K562 (cell line): Measurements from ENCODE around the gene ACYP2. TPM values are rescaled to one million over a fixed set of nuclear protein-coding genes. Genes with fewer than 3 reads are reported as not detected.

Source experiments
- ATF1 ChIP-seq, 2 experiments: fragments of 450-650 bp in 1 of 2; IDR thresholded peaks; 2 replicates each; pipeline ENCODE4 v1.6.1; 2016; ENCODE audit warnings: missing compliant biosample characterization in 1 of 2, missing genetic modification characterization in 1 of 2
- BCOR ChIP-seq: fragments of 450-650 bp; IDR thresholded peaks from 2 replicates; pipeline ENCODE4 v1.6.1; 2016
- BHLHE40 ChIP-seq: IDR thresholded peaks from 2 replicates; pipeline ENCODE4 v1.6.1; 2011; ENCODE audit warnings: low read length, improper control_type of control experiment
- DLX4 ChIP-seq: fragments of 250-450 bp; sonication (Bioruptor Pico); IDR thresholded peaks from 2 replicates; pipeline ENCODE4 v1.6.1; 2021; ENCODE audit warnings: mild to moderate bottlenecking
- FOXJ2 ChIP-seq: fragments of 200-800 bp; sonication (Bioruptor generic); IDR thresholded peaks from 2 replicates; pipeline ENCODE4 v1.6.1; 2016; ENCODE audit warnings: missing genetic modification characterization, missing compliant biosample characterization
- FOXK2 ChIP-seq, 2 experiments: fragments of 450-650 bp; IDR thresholded peaks in 1 of 2; conservative IDR thresholded peaks in 1 of 2; 2 replicates each; pipeline ENCODE4 v1.6.1; 2016; ENCODE audit warnings: low read depth in 2 of 2, mild to moderate bottlenecking in 1 of 2
- GTF2E2 ChIP-seq: fragments of 200-800 bp; sonication (Bioruptor generic); IDR thresholded peaks from 2 replicates; pipeline ENCODE4 v1.6.1; 2016; ENCODE audit warnings: missing genetic modification characterization, missing compliant biosample characterization
- HES1 ChIP-seq: fragments of 450-650 bp; IDR thresholded peaks from 2 replicates; pipeline ENCODE4 v1.6.1; 2016; ENCODE audit warnings: low read depth, mild to moderate bottlenecking, moderate library complexity
- NELFE ChIP-seq: IDR thresholded peaks from 2 replicates; pipeline ENCODE4 v1.6.1; 2011; ENCODE audit warnings: mild to moderate bottlenecking; ENCODE audit not compliant: insufficient read depth, insufficient read length
- NFIC ChIP-seq: fragments of 450-650 bp; IDR thresholded peaks from 2 replicates; pipeline ENCODE4 v1.6.1; 2017; ENCODE audit warnings: mild to moderate bottlenecking, inconsistent platforms
- NUFIP1 ChIP-seq: fragments of 450-650 bp; IDR thresholded peaks from 2 replicates; pipeline ENCODE4 v1.6.1; 2018; ENCODE audit not compliant: partially characterized antibody
- RCOR1 ChIP-seq, 2 experiments: IDR thresholded peaks; 2 replicates each; pipeline ENCODE4 v1.6.1; 2012; ENCODE audit warnings: low read depth in 2 of 2, low read length in 2 of 2, borderline replicate concordance in 1 of 2, improper control_type of control experiment in 1 of 2
- TCF7L2 ChIP-seq: fragments of 150-350 bp; IDR thresholded peaks from 2 replicates; pipeline ENCODE4 v1.6.1; 2016; ENCODE audit warnings: low read depth, mild to moderate bottlenecking, low read length, moderate library complexity
- TFAM ChIP-seq: fragments of 250-450 bp; sonication (Bioruptor Pico); conservative IDR thresholded peaks from 2 replicates; pipeline ENCODE4 v1.5.0; 2021; ENCODE audit warnings: mild to moderate bottlenecking, moderate library complexity
- TGIF2 ChIP-seq: sonication (generic); formaldehyde crosslinking; IDR thresholded peaks from 2 replicates; pipeline ENCODE4 v1.8.1; 2022; ENCODE audit warnings: mild to moderate bottlenecking, missing genetic modification reagents, moderate library complexity
- TRIM28 ChIP-seq: fragments of 450-650 bp; IDR thresholded peaks from 2 replicates; pipeline ENCODE4 v1.6.1; 2017
- ZC3H11A ChIP-seq: IDR thresholded peaks from 2 replicates; pipeline ENCODE4 v1.6.1; 2012; ENCODE audit warnings: low read depth, low read length, improper control_type of control experiment
- ZNF197 ChIP-seq: fragments of 200-800 bp; sonication (Bioruptor generic); IDR thresholded peaks from 2 replicates; pipeline ENCODE4 v1.6.1; 2016; ENCODE audit warnings: low read depth, missing genetic modification characterization, missing compliant biosample characterization
- ZNF584 ChIP-seq: fragments of 200-800 bp; sonication (Bioruptor generic); IDR thresholded peaks from 2 replicates; pipeline ENCODE4 v1.6.1; 2016; ENCODE audit warnings: low read depth, mild to moderate bottlenecking, missing genetic modification characterization, missing compliant biosample characterization
- ZNF707 ChIP-seq: fragments of 250-450 bp; sonication (Bioruptor Pico); conservative IDR thresholded peaks from 2 replicates; pipeline ENCODE4 v1.8.0; 2022; ENCODE audit warnings: inconsistent platforms, mild to moderate bottlenecking, moderate library complexity
- polyA plus RNA-seq, 8 experiments: library from polyadenylated mRNA; depleted of rRNA in 4 of 8; stranded (reverse) in 5 of 8; unstranded in 3 of 8; fragments of >200 nt; fragmentation: Nextera tagmentation in 2 of 8; fragmentation: Illumina TruSeq in 1 of 8; extraction: Ambion mirVana in 2 of 8; extraction: Trizol in 1 of 8; gene quantifications; 2 replicates each; pipeline versions ENCODE4 v1.2.1 to v1.2.3, GENCODE V29; 2011 to 2014; ENCODE audit warnings: inconsistent platforms in 1 of 8, missing spikeins in 1 of 8
- total RNA-seq, 7 experiments: library from RNA; depleted of rRNA in 6 of 7; stranded (reverse); fragments of >200 nt in 6 of 7; fragmentation: Illumina TruSeq in 2 of 7; extraction: Trizol in 2 of 7; gene quantifications; 2 replicates each; pipeline versions ENCODE4 v1.2.1 to v1.2.3, GENCODE V29; 2011 to 2021; ENCODE audit warnings: low replicate concordance in 1 of 7
- TF ChIP-seq, protein P1 (sequence below), 2 experiments: fragments of 450-650 bp; conservative IDR thresholded peaks; 2 replicates each; pipeline ENCODE4 v1.6.1; 2017; ENCODE audit warnings: mild to moderate bottlenecking in 2 of 2, moderate library complexity in 2 of 2
- TF ChIP-seq, protein P2 (sequence below): fragments of 250-450 bp; sonication (Bioruptor Pico); IDR thresholded peaks from 2 replicates; pipeline ENCODE4 v1.5.1; 2021; ENCODE audit warnings: mild to moderate bottlenecking
- TF ChIP-seq, protein P3 (sequence below): fragments of 250-450 bp; sonication (Bioruptor Pico); IDR thresholded peaks from 2 replicates; pipeline ENCODE4 v1.4.0; 2020

Gene ACYP2
- total and polyA plus RNA-seq, 9 of the 15 experiments (the other 6 are each of a cell fraction or from before 2014, with no cell fraction given) = 1.0 to 4.1 (median 2.0) TPM

GRCh38 chr2:54077088-54077900 lies 38.1 kb upstream of the ACYP2 start (continued):
- 0 out of 2 replicates have a peak, but pooled peaks have one; percentile 8 for TF ChIP-seq HES1
- peak; percentile 99 for TF ChIP-seq TRIM28
- TF ChIP-seq BCOR = 0 out of 2 replicates have a peak, but pooled peaks have one; percentile 10
- peak in 1 of 2 experiments; percentile 82; a peak in 3 of 4 replicates for TF ChIP-seq RCOR1 (IDR thresholded peaks at IDR 0.05; ENCODE audit: borderline replicate concordance in 1 of 2, low read depth in 2 of 2, low read length in 2 of 2)
- no peak for TF ChIP-seq FOXJ2
- TF ChIP-seq GTF2E2 (tag) = 0 out of 2 replicates have a peak, but pooled peaks have one; percentile 21
- peak; percentile 89 to 92 for TF ChIP-seq FOXK2 (conservative IDR thresholded peaks at IDR 0.05 in 1 of 2, IDR thresholded peaks at IDR 0.05 in 1 of 2; ENCODE audit: low read depth in 2 of 2)
- TF ChIP-seq, protein P1, sequence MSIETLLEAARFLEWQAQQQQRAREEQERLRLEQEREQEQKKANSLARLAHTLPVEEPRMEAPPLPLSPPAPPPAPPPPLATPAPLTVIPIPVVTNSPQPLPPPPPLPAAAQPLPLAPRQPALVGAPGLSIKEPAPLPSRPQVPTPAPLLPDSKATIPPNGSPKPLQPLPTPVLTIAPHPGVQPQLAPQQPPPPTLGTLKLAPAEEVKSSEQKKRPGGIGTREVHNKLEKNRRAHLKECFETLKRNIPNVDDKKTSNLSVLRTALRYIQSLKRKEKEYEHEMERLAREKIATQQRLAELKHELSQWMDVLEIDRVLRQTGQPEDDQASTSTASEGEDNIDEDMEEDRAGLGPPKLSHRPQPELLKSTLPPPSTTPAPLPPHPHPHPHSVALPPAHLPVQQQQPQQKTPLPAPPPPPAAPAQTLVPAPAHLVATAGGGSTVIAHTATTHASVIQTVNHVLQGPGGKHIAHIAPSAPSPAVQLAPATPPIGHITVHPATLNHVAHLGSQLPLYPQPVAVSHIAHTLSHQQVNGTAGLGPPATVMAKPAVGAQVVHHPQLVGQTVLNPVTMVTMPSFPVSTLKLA (conservative IDR thresholded peaks at IDR 0.05) = peak in 1 of 2 experiments; percentile 56; a peak in 3 of 4 replicates
- TF ChIP-seq TGIF2 (CRISPR knock-in tag) = no peak
- no peak for TF ChIP-seq DLX4
- TF ChIP-seq, protein P2, sequence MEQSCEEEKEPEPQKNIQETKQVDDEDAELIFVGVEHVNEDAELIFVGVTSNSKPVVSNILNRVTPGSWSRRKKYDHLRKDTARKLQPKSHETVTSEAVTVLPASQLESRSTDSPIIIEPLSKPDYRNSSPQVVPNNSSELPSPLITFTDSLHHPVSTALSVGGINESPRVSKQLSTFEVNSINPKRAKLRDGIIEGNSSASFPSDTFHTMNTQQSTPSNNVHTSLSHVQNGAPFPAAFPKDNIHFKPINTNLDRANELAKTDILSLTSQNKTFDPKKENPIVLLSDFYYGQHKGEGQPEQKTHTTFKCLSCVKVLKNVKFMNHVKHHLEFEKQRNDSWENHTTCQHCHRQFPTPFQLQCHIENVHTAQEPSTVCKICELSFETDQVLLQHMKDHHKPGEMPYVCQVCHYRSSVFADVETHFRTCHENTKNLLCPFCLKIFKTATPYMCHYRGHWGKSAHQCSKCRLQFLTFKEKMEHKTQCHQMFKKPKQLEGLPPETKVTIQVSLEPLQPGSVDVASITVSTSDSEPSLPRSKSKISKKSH (CRISPR knock-in tag) = peak; percentile 94
- TF ChIP-seq ZC3H11A = no peak
- peak; percentile 72 for TF ChIP-seq ZNF707 (CRISPR knock-in tag)
- TF ChIP-seq NUFIP1 = peak; percentile 28
- TF ChIP-seq, protein P3, sequence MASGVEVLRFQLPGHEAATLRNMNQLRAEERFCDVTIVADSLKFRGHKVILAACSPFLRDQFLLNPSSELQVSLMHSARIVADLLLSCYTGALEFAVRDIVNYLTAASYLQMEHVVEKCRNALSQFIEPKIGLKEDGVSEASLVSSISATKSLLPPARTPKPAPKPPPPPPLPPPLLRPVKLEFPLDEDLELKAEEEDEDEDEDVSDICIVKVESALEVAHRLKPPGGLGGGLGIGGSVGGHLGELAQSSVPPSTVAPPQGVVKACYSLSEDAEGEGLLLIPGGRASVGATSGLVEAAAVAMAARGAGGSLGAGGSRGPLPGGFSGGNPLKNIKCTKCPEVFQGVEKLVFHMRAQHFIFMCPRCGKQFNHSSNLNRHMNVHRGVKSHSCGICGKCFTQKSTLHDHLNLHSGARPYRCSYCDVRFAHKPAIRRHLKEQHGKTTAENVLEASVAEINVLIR (CRISPR knock-in tag) = no peak
- TF ChIP-seq TFAM = no peak
- 0 out of 2 replicates have a peak, but pooled peaks have one; percentile 61 for TF ChIP-seq ZNF584
- peak; percentile 74 for TF ChIP-seq ZNF197 (CRISPR knock-in tag)
- peak; percentile 49; the same call in 1 of the 2 replicates for TF ChIP-seq TCF7L2
- TF ChIP-seq NFIC = peak; percentile 83
- 0 out of 2 replicates have a peak, but pooled peaks have one; percentile 37 for TF ChIP-seq BHLHE40
- TF ChIP-seq ATF1 (CRISPR knock-in tag; IDR thresholded peaks at IDR 0.05) = no peak
- peak; percentile 54 for TF ChIP-seq ATF1 (tag; IDR thresholded peaks at IDR 0.05)
- TF ChIP-seq NELFE = no peak
